HS-27A (cell line): Measurements from ENCODE around the gene UNC13C.

Source experiments
- DNase-seq: peaks from one replicate; pipeline ENCODE4 v3.0.0-alpha.2; 2012; ENCODE audit warnings: low read depth, missing footprints

Gene UNC13C

GRCh38 chr15:54120949-54121463 lies 142.8 kb downstream of the UNC13C start:
- DNase-seq, result no peak

GRCh38 chr15:54127574-54127973 lies 149.3 kb downstream of the UNC13C start:
- no peak for DNase-seq

GRCh38 chr15:54131410-54131809 lies 153.2 kb downstream of the UNC13C start:
- no peak for DNase-seq

- DNase-seq, result no peak
Observed at GRCh38 chr15:54149115-54149531, 170.9 kb downstream of the UNC13C start.

- no peak for DNase-seq
Observed at GRCh38 chr15:54150255-54150654, 172.0 kb downstream of the UNC13C start.

GRCh38 chr15:54159012-54159411 lies 180.8 kb downstream of the UNC13C start:
- no peak for DNase-seq

- no peak for DNase-seq
Observed at GRCh38 chr15:54187325-54187724, 209.1 kb downstream of the UNC13C start.

GRCh38 chr15:54197995-54198394 lies 219.8 kb downstream of the UNC13C start:
- no peak for DNase-seq

- no peak for DNase-seq
Observed at GRCh38 chr15:54206586-54207321, 228.5 kb downstream of the UNC13C start.

- no peak for DNase-seq
Observed at GRCh38 chr15:54208786-54209185, 230.5 kb downstream of the UNC13C start.

GRCh38 chr15:54212635-54213034 lies 234.4 kb downstream of the UNC13C start:
- DNase-seq, result no peak

- DNase-seq, result no peak
Observed at GRCh38 chr15:54226455-54226854, 248.2 kb downstream of the UNC13C start.

GRCh38 chr15:54227569-54227968 lies 249.3 kb downstream of the UNC13C start:
- DNase-seq, result no peak

- DNase-seq, result no peak
Observed at GRCh38 chr15:54250326-54250725, 272.1 kb downstream of the UNC13C start.

GRCh38 chr15:54256190-54256589 lies 277.9 kb downstream of the UNC13C start:
- no peak for DNase-seq

GRCh38 chr15:54273928-54274327 lies 295.7 kb downstream of the UNC13C start:
- no peak for DNase-seq

- no peak for DNase-seq
Observed at GRCh38 chr15:54277834-54278233, 299.6 kb downstream of the UNC13C start.

- no peak for DNase-seq
Observed at GRCh38 chr15:54280726-54281125, 302.5 kb downstream of the UNC13C start.

- DNase-seq, result no peak
Observed at GRCh38 chr15:54282228-54282836, 304.1 kb downstream of the UNC13C start.

GRCh38 chr15:54288049-54288448 lies 309.8 kb downstream of the UNC13C start:
- DNase-seq, result no peak

GRCh38 chr15:54289590-54290136 lies 311.4 kb downstream of the UNC13C start:
- DNase-seq, result no peak

GRCh38 chr15:54298396-54298795 lies 320.2 kb downstream of the UNC13C start:
- DNase-seq, result no peak

- no peak for DNase-seq
Observed at GRCh38 chr15:54304321-54304720, 326.1 kb downstream of the UNC13C start.
